H1 (cell line): ENCODE measurements around the gene ANAPC5. TPM values are rescaled to one million over a fixed set of nuclear protein-coding genes. Genes with fewer than 3 reads are reported as not detected.

ENCODE experiments used
- CTCF ChIA-PET: fragments of 300-600 bp; sonication (Branson Sonifier 250); formaldehyde crosslinking; loops from one replicate; lab custom pipeline; 2021; ENCODE audit not compliant: partially characterized antibody; lab: Charles Lee
- POLR2A ChIA-PET: fragments of 300-600 bp; sonication (Branson Sonifier 250); formaldehyde crosslinking; loops from one replicate; lab custom pipeline; 2021; ENCODE audit warnings: inconsistent platforms; ENCODE audit not compliant: partially characterized antibody; lab: Charles Lee
- DNase-seq, 2 experiments: peaks; one replicate each; pipeline versions ENCODE4 v3.0.0 to v3.0.0-alpha.2; 2010 to 2022; ENCODE audit warnings: low spot score in 2 of 2, low read depth in 1 of 2, mixed read lengths in 1 of 2
- FAIRE-seq: peaks from 2 replicates; lab custom pipeline; 2011; peaks lifted over from hg19 to GRCh38; lab: Jason Lieb, UNC
- H2AFZ ChIP-seq: 2 replicates; pipeline ENCODE4 v1.8.1; 2012; ENCODE audit warnings: low read length, inconsistent platforms
- H2AK5ac ChIP-seq: 2 replicates; pipeline ENCODE4 v1.6.1; 2013; ENCODE audit warnings: low read depth, low read length
- H2BK120ac ChIP-seq: replicated peaks from 2 replicates; pipeline ENCODE3; 2013; ENCODE audit warnings: low read depth, low read length, inconsistent platforms
- H2BK12ac ChIP-seq: 2 replicates; pipeline ENCODE4 v1.6.1; 2013; ENCODE audit warnings: low read depth, low read length
- H2BK15ac ChIP-seq: 2 replicates; pipeline ENCODE4 v1.6.1; 2013; ENCODE audit warnings: low read length
- H2BK20ac ChIP-seq: 2 replicates; pipeline ENCODE4 v1.6.1; 2013; ENCODE audit warnings: low read length
- H2BK5ac ChIP-seq: 2 replicates; pipeline ENCODE4 v1.6.1; 2013; ENCODE audit warnings: low read depth, low read length
- H3K14ac ChIP-seq: 2 replicates; pipeline ENCODE4 v1.6.1; 2013; ENCODE audit warnings: inconsistent platforms; ENCODE audit not compliant: insufficient read length
- H3K18ac ChIP-seq: 2 replicates; pipeline ENCODE4 v1.6.1; 2013; ENCODE audit warnings: low read length; ENCODE audit errors: extremely low read depth
- H3K23ac ChIP-seq: 2 replicates; pipeline ENCODE4 v1.6.1; 2013; ENCODE audit warnings: inconsistent platforms; ENCODE audit not compliant: insufficient read length
- H3K23me2 ChIP-seq: 2 replicates; pipeline ENCODE4 v1.6.1; 2013; ENCODE audit warnings: low read depth, low read length
- H3K27ac ChIP-seq: 2 replicates; pipeline ENCODE4 v1.6.1; 2011; ENCODE audit warnings: low read depth, low read length, inconsistent platforms
- H3K27me3 ChIP-seq, 4 experiments: replicated peaks in 1 of 4; 1 replicate in 1 of 4; 2 replicates in 3 of 4; pipeline versions ENCODE4 v1.6.1 to v1.8.1; 2011 to 2013; ENCODE audit warnings: low read length in 3 of 4, mild to moderate bottlenecking in 3 of 4, inconsistent platforms in 2 of 4, mixed read lengths in 2 of 4, moderate library complexity in 1 of 4; ENCODE audit not compliant: control insufficient read depth in 3 of 4, insufficient read depth in 3 of 4; ENCODE audit errors: extremely low read depth in 1 of 4
- H3K36me3 ChIP-seq, 4 experiments: 2 replicates each; pipeline versions ENCODE4 v1.6.1 to v1.8.1; 2011 to 2013; ENCODE audit warnings: mild to moderate bottlenecking in 4 of 4, low read length in 3 of 4, moderate library complexity in 2 of 4, control low read depth in 1 of 4, inconsistent platforms in 1 of 4; ENCODE audit not compliant: insufficient read depth in 4 of 4, control insufficient read depth in 2 of 4
- H3K4ac ChIP-seq: replicated peaks from 2 replicates; pipeline ENCODE3; 2013; ENCODE audit warnings: low read length, low read depth, mixed read lengths, inconsistent platforms; ENCODE audit not compliant: insufficient read length
- H3K4me1 ChIP-seq, 4 experiments: replicated peaks in 1 of 4; 1 replicate in 1 of 4; 2 replicates in 3 of 4; pipeline versions ENCODE4 v1.6.1 to v1.8.1; 2011 to 2013; ENCODE audit warnings: low read length in 3 of 4, inconsistent platforms in 2 of 4, mixed read lengths in 1 of 4; ENCODE audit not compliant: insufficient read depth in 4 of 4, control insufficient read depth in 3 of 4
- H3K4me2 ChIP-seq, 2 experiments: 2 replicates each; pipeline versions ENCODE4 v1.6.1 to v1.8.1; 2011 to 2013; ENCODE audit warnings: low read depth in 2 of 2, low read length in 2 of 2, control low read depth in 1 of 2, inconsistent platforms in 1 of 2, mild to moderate bottlenecking in 1 of 2; ENCODE audit not compliant: insufficient read depth in 1 of 2
- H3K4me3 ChIP-seq, 4 experiments: fragments of 200-600, 300-600 bp in 1 of 4; sonication (generic), shearing (Covaris generic), sonication (Bioruptor Twin) in 1 of 4; 2 replicates each; pipeline versions ENCODE4 v1.5.1 to v1.8.1; 2011 to 2016; ENCODE audit warnings: low read length in 4 of 4, low read depth in 3 of 4, control low read depth in 2 of 4, inconsistent platforms in 2 of 4, mild to moderate bottlenecking in 2 of 4, mixed read lengths in 1 of 4, moderate library complexity in 1 of 4; ENCODE audit not compliant: insufficient read depth in 2 of 4; ENCODE audit errors: extremely low read depth in 1 of 4
- H3K56ac ChIP-seq: replicated peaks from 2 replicates; pipeline ENCODE3; 2013; ENCODE audit warnings: low read depth, mild to moderate bottlenecking, mixed read lengths, low read length, inconsistent platforms; ENCODE audit not compliant: insufficient read length
- H3K79me1 ChIP-seq: 2 replicates; pipeline ENCODE4 v1.6.1; 2013; ENCODE audit warnings: low read depth, low read length, control low read depth
- H3K79me2 ChIP-seq, 2 experiments: 2 replicates each; pipeline versions ENCODE4 v1.6.1 to v1.8.1; 2012 to 2013; ENCODE audit warnings: low read length in 2 of 2, mild to moderate bottlenecking in 2 of 2, inconsistent platforms in 1 of 2; ENCODE audit not compliant: insufficient read depth in 2 of 2, control insufficient read depth in 1 of 2
- H3K9ac ChIP-seq, 4 experiments: replicated peaks in 1 of 4; 1 replicate in 1 of 4; 2 replicates in 3 of 4; pipeline versions ENCODE4 v1.6.1 to v1.8.1; 2011 to 2013; ENCODE audit warnings: low read depth in 3 of 4, low read length in 3 of 4, control low read depth in 2 of 4, mild to moderate bottlenecking in 2 of 4, moderate library complexity in 2 of 4, inconsistent platforms in 1 of 4; ENCODE audit errors: extremely low read depth in 1 of 4
- H3K9me3 ChIP-seq, 2 experiments: 2 replicates each; pipeline versions ENCODE4 v1.6.1 to v1.8.1; 2012 to 2013; ENCODE audit warnings: mild to moderate bottlenecking in 2 of 2, moderate library complexity in 2 of 2, control low read depth in 1 of 2, inconsistent platforms in 1 of 2, low read depth in 1 of 2, low read length in 1 of 2, mixed read lengths in 1 of 2; ENCODE audit not compliant: insufficient read depth in 2 of 2
- H4K20me1 ChIP-seq, 2 experiments: replicated peaks in 1 of 2; 2 replicates each; pipeline versions ENCODE3 to v1.8.1; 2011 to 2013; ENCODE audit warnings: inconsistent platforms in 2 of 2, low read length in 2 of 2, mild to moderate bottlenecking in 1 of 2; ENCODE audit not compliant: insufficient read depth in 2 of 2, control insufficient read depth in 1 of 2
- H4K5ac ChIP-seq: 2 replicates; pipeline ENCODE4 v1.6.1; 2013; ENCODE audit warnings: low read length, low read depth, mixed read lengths, inconsistent platforms; ENCODE audit not compliant: insufficient read length
- H4K8ac ChIP-seq: 2 replicates; pipeline ENCODE4 v1.8.0; 2013; ENCODE audit warnings: mild to moderate bottlenecking, moderate library complexity, low read length, inconsistent platforms; ENCODE audit not compliant: insufficient read depth; ENCODE audit errors: extremely low read depth
- H4K91ac ChIP-seq: replicated peaks from 2 replicates; pipeline ENCODE3; 2013; ENCODE audit warnings: low read length, mixed read lengths, inconsistent platforms; ENCODE audit not compliant: insufficient read length
- CTBP2 ChIP-seq: IDR thresholded peaks from 2 replicates; pipeline ENCODE4 v1.7.0; 2011; ENCODE audit warnings: borderline replicate concordance, mild to moderate bottlenecking, moderate library complexity, mixed read lengths, low read length; ENCODE audit not compliant: insufficient read depth, insufficient read length
- MAX ChIP-seq: IDR thresholded peaks from 2 replicates; pipeline ENCODE4 v1.6.1; 2012; ENCODE audit warnings: inconsistent platforms
- POLR2AphosphoS5 ChIP-seq: IDR thresholded peaks from 2 replicates; pipeline ENCODE4 v1.6.1; 2011; ENCODE audit warnings: low read depth, low read length
- SIRT6 ChIP-seq: IDR thresholded peaks from one replicate; pipeline ENCODE4 v1.7.1; 2012; ENCODE audit warnings: low read length, inconsistent platforms
- SP1 ChIP-seq: IDR thresholded peaks from 2 replicates; pipeline ENCODE4 v1.6.1; 2011; ENCODE audit warnings: low read depth, low read length
- WGBS, 2 experiments: shearing (Covaris generic) in 1 of 2; methylation state at CpG; one replicate each; pipeline versions ENCODE4 v1.1.6 to v1.1.7; 2013 to 2015; ENCODE audit warnings: low lambda C conversion rate in 2 of 2, mixed read lengths in 2 of 2, inconsistent platforms in 1 of 2, low coverage in 1 of 2, missing lambda C conversion rate in 1 of 2; ENCODE audit not compliant: insufficient replicate concordance in 2 of 2, insufficient coverage in 1 of 2, insufficient read length in 1 of 2; ENCODE audit errors: extremely low coverage in 1 of 2, missing lambda C conversion rate in 1 of 2; 5-methylcytosine and 5-hydroxymethylcytosine counted together
- polyA plus RNA-seq, 7 experiments: library from polyadenylated mRNA; depleted of rRNA in 3 of 7; stranded (reverse) in 5 of 7; unstranded in 2 of 7; fragments of >200 nt in 5 of 7; fragments of 200-250 nt in 2 of 7; gene quantifications; 1 replicate in 5 of 7; 2 replicates in 1 of 7; 4 replicates in 1 of 7; pipeline versions ENCODE4 v1.2.1 to v1.2.3, GENCODE V29; 2011 to 2013; ENCODE audit warnings: missing spikeins in 2 of 7, mixed read lengths in 2 of 7
- total RNA-seq: library from RNA; stranded (reverse); fragmentation: NEBNext Ultra II Directional; extraction: Animal tissue kit (Norgen Biotek cat#: 25700); gene quantifications from 2 replicates; pipeline ENCODE4 v1.2.1, GENCODE V29; 2021

The ANAPC5 gene
- total and polyA plus RNA-seq, 2 of the 8 experiments (the other 6 are each of a cell fraction or from before 2014, with no cell fraction given), result 103 to 127 TPM

- H3K23me2 ChIP-seq, result no peaks in the 10 kb centered on the region
- H3K27me3 ChIP-seq, result no peaks in the 10 kb centered on the region
- no peak overlapping the region for H2BK5ac ChIP-seq
- H3K79me2 ChIP-seq, result no peaks in the 10 kb centered on the region; a peak in 1 of 4 replicates
- H2BK120ac ChIP-seq, result no peak overlapping the region
- peaks cover 0 to 6% of the 10 kb centered on the region in 2 experiments for H4K20me1 ChIP-seq
- no peak overlapping the region for H3K18ac ChIP-seq
- no peak overlapping the region for H2BK20ac ChIP-seq
- H3K14ac ChIP-seq, result no peak overlapping the region
- H3K27ac ChIP-seq, result no peak overlapping the region
- no peak overlapping the region for H2BK15ac ChIP-seq
- no peak overlapping the region for H2AK5ac ChIP-seq
- H2AFZ ChIP-seq, result no peak overlapping the region
- ChIA-PET CTCF (interaction anchor here (0.9 kb wide), 1 partner anchor 38 kb away, joined by 3 read pairs; no protein-coding TSS in a partner anchor), POLR2A (no interaction called here)
- H2BK12ac ChIP-seq, result no peak overlapping the region
- no peak overlapping the region for H3K9ac ChIP-seq
- H3K23ac ChIP-seq, result no peak overlapping the region
- H3K79me1 ChIP-seq, result no peaks in the 10 kb centered on the region
- no peak overlapping the region for H3K4me2 ChIP-seq
- DNase-seq, result no peak
- H4K5ac ChIP-seq, result no peak overlapping the region
- no peaks in the 10 kb centered on the region for H3K9me3 ChIP-seq
- H3K4ac ChIP-seq, result no peak overlapping the region
- H3K56ac ChIP-seq, result no peak overlapping the region
- FAIRE-seq, result no peak
- no peak overlapping the region for H4K8ac ChIP-seq
- no peak overlapping the region for H3K4me3 ChIP-seq
- TF ChIP-seq SIRT6 (no peak), CTBP2 (no peak), MAX (no peak), SP1 (no peak), POLR2AphosphoS5 (no peak)
- H3K36me3 ChIP-seq, result peaks cover 0 to 5% (median 2%) of the 10 kb centered on the region in 4 experiments; a peak in 4 of 8 replicates
- 74% methylated on average over 6 of the region's 6 CpGs; no CpG with 5 or more reads in 1 of the 2 experiments for WGBS, 2 experiments
- peaks cover 0 to 8% (median 2%) of the 10 kb centered on the region in 4 experiments; a peak in 4 of 7 replicates for H3K4me1 ChIP-seq
- no peak overlapping the region for H4K91ac ChIP-seq
These were observed 74.8 kb downstream of the ANAPC5 start for GRCh38 chr12:121277374-121277759.
